MCF 10A (cell line): Measurements from ENCODE around the gene NFIX. TPM values are rescaled to one million over a fixed set of nuclear protein-coding genes. Genes with fewer than 3 reads are reported as not detected.

Source experiments
- BruUV-seq: library from RNA; stranded (reverse); fragments of 400-500 nt; replicated peaks from 2 replicates; lab custom pipeline; 2021; lab: Mats Ljungman, UMichigan
- CTCF ChIA-PET: fragments of 300-600 bp; sonication (Branson Sonifier 250); formaldehyde crosslinking; extraction: SDS; loops from one replicate; lab custom pipeline; 2021; ENCODE audit warnings: antibody characterized with exemption, inconsistent platforms; lab: Yijun Ruan, JAX
- POLR2A ChIA-PET: fragments of 300-600, 350-650 bp; sonication (Branson Sonifier 250); formaldehyde crosslinking; extraction: SDS; loops from one replicate; lab custom pipeline; 2020; ENCODE audit warnings: antibody characterized with exemption, inconsistent platforms; lab: Yijun Ruan, JAX
- DNase-seq: peaks from one replicate; pipeline ENCODE4 v3.0.0-alpha.2; 2018; ENCODE audit not compliant: unreplicated experiment
- H3K27ac Mint-ChIP-seq: one replicate; pipeline ENCODE4 v1.8.0; 2022; ENCODE audit warnings: mild to moderate bottlenecking, low read depth, mixed read lengths; ENCODE audit not compliant: unreplicated experiment
- H3K27me3 Mint-ChIP-seq: one replicate; pipeline ENCODE4 v1.8.0; 2022; ENCODE audit warnings: mixed read lengths; ENCODE audit not compliant: insufficient read depth, unreplicated experiment
- H3K36me3 Mint-ChIP-seq: one replicate; pipeline ENCODE4 v1.8.0; 2022; ENCODE audit warnings: mild to moderate bottlenecking, moderate library complexity, mixed read lengths; ENCODE audit not compliant: insufficient read depth, unreplicated experiment
- H3K4me1 Mint-ChIP-seq: one replicate; pipeline ENCODE4 v1.8.0; 2022; ENCODE audit warnings: mixed read lengths; ENCODE audit not compliant: insufficient read depth, unreplicated experiment
- H3K4me3 Mint-ChIP-seq: one replicate; pipeline ENCODE4 v1.8.0; 2022; ENCODE audit warnings: mild to moderate bottlenecking, moderate library complexity, mixed read lengths; ENCODE audit not compliant: unreplicated experiment
- H3K9me3 Mint-ChIP-seq: one replicate; pipeline ENCODE4 v1.8.0; 2022; ENCODE audit warnings: mixed read lengths; ENCODE audit not compliant: unreplicated experiment
- intact Hi-C: fragments of 100-400 bp; cut with micrococcal nuclease; formaldehyde crosslinking; loops from 2 replicates; pipeline ENCODE4 v1.14.1; 2022
- total RNA-seq: library from RNA; stranded (reverse); gene quantifications from 2 replicates; pipeline ENCODE4 v1.2.3, GENCODE V29; 2022
- TF ChIP-seq, protein P1 (sequence below): fragments of 200-600 bp; IDR thresholded peaks from one replicate; pipeline ENCODE4 v1.8.0; 2022; ENCODE audit warnings: antibody characterized with exemption, mild to moderate bottlenecking; ENCODE audit not compliant: unreplicated experiment

The NFIX gene
- total RNA-seq, 1 experiment from 2014 or later: 27.2 TPM

DNA sequence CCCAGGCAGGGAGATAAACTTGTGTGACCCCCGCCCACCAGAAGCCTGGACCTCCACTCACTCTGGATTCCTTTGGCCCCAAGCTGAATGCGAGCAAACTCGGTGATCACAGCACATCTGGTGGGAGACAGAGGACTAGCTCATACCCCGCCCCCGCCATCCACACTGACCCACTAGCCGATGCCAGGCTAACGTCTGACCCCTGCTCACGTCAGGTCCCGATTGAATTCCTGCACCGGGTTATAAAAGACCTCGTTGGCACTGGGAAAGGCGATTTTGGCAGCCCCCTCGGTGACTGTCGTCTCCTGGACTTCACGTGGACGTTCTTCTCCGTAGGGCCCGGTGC lies 120.6 kb downstream of the NFIX start:
- H3K27me3 Mint-ChIP-seq: no peaks in the 10 kb centered on the region
- H3K27ac Mint-ChIP-seq: peak overlapping the region; percentile 98
- ChIA-PET CTCF (interaction anchor here (0.6 to 1.5 kb wide), 4 partner anchors 54 to 133 kb away, joined by 3 read pairs; no protein-coding TSS in a partner anchor), POLR2A (interaction anchor here (0.7 to 5.8 kb wide), 7 partner anchors 12 to 155 kb away, joined by 3 to 61 read pairs (median 4); no protein-coding TSS in a partner anchor)
- peaks cover 26% of the 10 kb centered on the region for H3K36me3 Mint-ChIP-seq
- DNase-seq: no peak
- intact Hi-C loops: loop anchor here (5.0 kb wide), 2 partner anchors 51 to 631 kb away; a partner anchor contains a TSS
- peaks cover 19% of the 10 kb centered on the region for H3K4me1 Mint-ChIP-seq
- no peaks in the 10 kb centered on the region for H3K9me3 Mint-ChIP-seq
- no TSS peak for BruUV-seq
- H3K4me3 Mint-ChIP-seq: peak overlapping the region; percentile 98
- TF ChIP-seq, protein P1, sequence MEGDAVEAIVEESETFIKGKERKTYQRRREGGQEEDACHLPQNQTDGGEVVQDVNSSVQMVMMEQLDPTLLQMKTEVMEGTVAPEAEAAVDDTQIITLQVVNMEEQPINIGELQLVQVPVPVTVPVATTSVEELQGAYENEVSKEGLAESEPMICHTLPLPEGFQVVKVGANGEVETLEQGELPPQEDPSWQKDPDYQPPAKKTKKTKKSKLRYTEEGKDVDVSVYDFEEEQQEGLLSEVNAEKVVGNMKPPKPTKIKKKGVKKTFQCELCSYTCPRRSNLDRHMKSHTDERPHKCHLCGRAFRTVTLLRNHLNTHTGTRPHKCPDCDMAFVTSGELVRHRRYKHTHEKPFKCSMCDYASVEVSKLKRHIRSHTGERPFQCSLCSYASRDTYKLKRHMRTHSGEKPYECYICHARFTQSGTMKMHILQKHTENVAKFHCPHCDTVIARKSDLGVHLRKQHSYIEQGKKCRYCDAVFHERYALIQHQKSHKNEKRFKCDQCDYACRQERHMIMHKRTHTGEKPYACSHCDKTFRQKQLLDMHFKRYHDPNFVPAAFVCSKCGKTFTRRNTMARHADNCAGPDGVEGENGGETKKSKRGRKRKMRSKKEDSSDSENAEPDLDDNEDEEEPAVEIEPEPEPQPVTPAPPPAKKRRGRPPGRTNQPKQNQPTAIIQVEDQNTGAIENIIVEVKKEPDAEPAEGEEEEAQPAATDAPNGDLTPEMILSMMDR: no peak

GRCh38 chr19:13116282-13117175 lies 121.3 kb downstream of the NFIX start, which contains the start of gene TRMT1:
Gene TRMT1 (minus strand): TSS chr19:13116740. CDS start chr19:13116399, 341 bp downstream.
- TF ChIP-seq, protein P1: no peak
- Mint-ChIP-seq H3K36me3 (peaks cover 26% of the 10 kb centered on the region), H3K4me1 (peaks cover 22% of the 10 kb centered on the region), H3K9me3 (no peaks in the 10 kb centered on the region), H3K27me3 (no peaks in the 10 kb centered on the region), H3K27ac (peak within 1 kb of the TSS; percentile 98), H3K4me3 (peak within 1 kb of the TSS; percentile 98)
- DNase-seq: peak; percentile 95
- BruUV-seq: TSS peak; percentile 75
- ChIA-PET POLR2A (interaction anchor here (0.5 to 5.8 kb wide), 12 partner anchors 12 to 189 kb away, joined by 3 to 61 read pairs (median 4); no protein-coding TSS in a partner anchor), CTCF (interaction anchor here (0.6 to 1.5 kb wide), 4 partner anchors 55 to 134 kb away, joined by 3 read pairs; no protein-coding TSS in a partner anchor)
- intact Hi-C loops: loop anchor here (5.0 kb wide), 2 partner anchors 51 to 631 kb away; a partner anchor contains a TSS

DNA sequence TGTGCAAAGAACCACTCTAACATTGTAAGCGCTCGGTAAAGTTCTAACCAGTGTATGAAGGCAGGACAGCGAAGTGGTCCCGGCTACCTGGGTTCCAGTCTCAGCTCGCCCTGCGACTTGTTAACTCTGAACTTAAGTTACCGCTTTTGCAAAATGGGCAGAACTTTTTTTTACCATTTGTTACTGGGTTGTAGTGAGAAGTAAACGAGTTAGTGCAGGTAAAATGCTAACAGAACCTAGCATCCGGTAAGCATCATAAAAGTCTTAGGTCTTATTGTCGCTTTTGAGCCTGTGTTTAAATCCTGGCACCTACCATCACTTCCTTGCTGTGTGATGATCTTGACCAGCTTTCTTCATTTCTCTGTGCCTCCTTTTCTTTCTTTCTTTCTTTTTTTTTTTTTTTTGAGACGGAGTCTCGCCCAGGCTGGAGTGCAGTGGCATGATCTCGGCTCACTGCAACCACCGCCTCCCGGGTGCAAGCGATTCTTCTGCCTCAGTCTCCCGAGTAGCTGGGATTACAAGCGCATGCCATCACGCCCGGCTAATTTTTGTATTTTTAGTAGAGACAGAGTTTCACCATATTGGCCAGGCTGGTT lies 122.0 kb downstream of the NFIX start:
- intact Hi-C loops: loop anchor here (5.0 kb wide), 2 partner anchors 50 to 630 kb away; a partner anchor contains a TSS
- Mint-ChIP-seq H3K4me1 (peaks cover 29% of the 10 kb centered on the region), H3K36me3 (peaks cover 20% of the 10 kb centered on the region), H3K9me3 (no peaks in the 10 kb centered on the region), H3K4me3 (peak overlapping the region; percentile 98), H3K27me3 (no peaks in the 10 kb centered on the region), H3K27ac (peak overlapping the region; percentile 98)
- BruUV-seq: no TSS peak
- DNase-seq: no peak
- TF ChIP-seq, protein P1: no peak
- ChIA-PET POLR2A (interaction anchor here (0.6 to 5.8 kb wide), 14 partner anchors 19 to 614 kb away, joined by 3 to 61 read pairs (median 5); partner anchors contain the start of genes IER2 and STX10), CTCF (interaction anchor here (0.5 to 0.9 kb wide), 2 partner anchors 11 to 148 kb away, joined by 3 read pairs; no protein-coding TSS in a partner anchor)
